Measurements from ENCODE around the gene ASMTL. TPM values are rescaled to one million over a fixed set of nuclear protein-coding genes. Genes with fewer than 3 reads are reported as not detected.

Gene ASMTL
- 10 to 100 TPM; 29.7 to 35.1 (median 32.5) TPM for total RNA-seq

GRCh38 chrX:1452516-1453394, at the start of gene ASMTL:
ASMTL (minus strand) TSS chrX:1452909; CDS start chrX:1452840, 69 bp downstream.
- WGBS, 2 donors (ENCODE audit: low coverage in 1 of 2), result 0% methylated on average over 7 to 16 of the region's 76 CpGs
- Histone ChIP-seq H3K4me1 (peaks cover 0 to 35% (median 13%) of the 10 kb centered on the region in 3 donors), H3K9me3 (no peaks in the 10 kb centered on the region), H3K27me3 (no peaks in the 10 kb centered on the region), H3K27ac (peak within 1 kb of the TSS; percentile 62 to 98 (median 94)), H3K4me3 (peak within 1 kb of the TSS; percentile 75 to 79), H3K36me3 (no peaks in the 10 kb centered on the region)
- TF ChIP-seq CTCF (IDR thresholded peaks at IDR 0.05), result no peak
- peak; percentile 62 to 65 for TF ChIP-seq POLR2A (IDR thresholded peaks at IDR 0.05)
- peak; percentile 46 for TF ChIP-seq POLR2AphosphoS5 (IDR thresholded peaks at IDR 0.05)
- TF ChIP-seq EP300 (IDR thresholded peaks at IDR 0.05), result no peak
- ATAC-seq, result peak; percentile 92

GRCh38 chrX:1502241-1502640, 49.5 kb upstream of the ASMTL start:
- ATAC-seq, result no peak
- Histone ChIP-seq H3K4me3 (no peak overlapping the region), H3K27ac (no peak overlapping the region), H3K27me3 (no peaks in the 10 kb centered on the region), H3K36me3 (no peaks in the 10 kb centered on the region), H3K9me3 (no peaks in the 10 kb centered on the region), H3K4me1 (no peaks in the 10 kb centered on the region)
- TF ChIP-seq CTCF (IDR thresholded peaks at IDR 0.05) (no peak), POLR2A (IDR thresholded peaks at IDR 0.05) (no peak), EP300 (IDR thresholded peaks at IDR 0.05) (no peak), POLR2AphosphoS5 (IDR thresholded peaks at IDR 0.05) (no peak)
- 69% methylated on average over 9 of the region's 12 CpGs; no CpG with 5 or more reads in 1 of the 2 donors for WGBS, 2 donors (ENCODE audit: low coverage in 1 of 2)

- Histone ChIP-seq H3K27ac (peak overlapping the region in 3 of 4 donors; percentile 4 to 48 (median 39)), H3K4me3 (no peak overlapping the region), H3K27me3 (no peaks in the 10 kb centered on the region), H3K36me3 (no peaks in the 10 kb centered on the region), H3K9me3 (no peaks in the 10 kb centered on the region), H3K4me1 (no peaks in the 10 kb centered on the region)
- no peak for ATAC-seq
- TF ChIP-seq POLR2AphosphoS5 (IDR thresholded peaks at IDR 0.05) (no peak), POLR2A (IDR thresholded peaks at IDR 0.05) (no peak), CTCF (IDR thresholded peaks at IDR 0.05) (no peak), EP300 (IDR thresholded peaks at IDR 0.05) (no peak)
- WGBS, 2 donors (ENCODE audit: low coverage in 1 of 2), result 57 to 64% methylated on average over 5 to 11 of the region's 23 CpGs
These were observed 48.3 kb upstream of the ASMTL start for GRCh38 chrX:1500701-1501624.

GRCh38 chrX:1496076-1496475, 43.4 kb upstream of the ASMTL start:
- H3K9me3 ChIP-seq, result no peaks in the 10 kb centered on the region
- H3K36me3 ChIP-seq, result no peaks in the 10 kb centered on the region
- H3K4me3 ChIP-seq, result no peak overlapping the region
- H3K4me1 ChIP-seq, result peaks cover 0 to 6% (median 0%) of the 10 kb centered on the region in 3 donors
- no peak for TF ChIP-seq EP300 (IDR thresholded peaks at IDR 0.05)
- TF ChIP-seq POLR2A (IDR thresholded peaks at IDR 0.05), result no peak
- no peak for TF ChIP-seq CTCF (IDR thresholded peaks at IDR 0.05)
- WGBS, 2 donors (ENCODE audit: low coverage in 1 of 2), result 50 to 76% methylated on average over 1 to 6 of the region's 12 CpGs
- no peaks in the 10 kb centered on the region for H3K27me3 ChIP-seq
- no peak overlapping the region for H3K27ac ChIP-seq
- no peak for ATAC-seq

Data from gastroesophageal sphincter (tissue), 4 donors.